ENCODE results near the gene PDPK1.
"Not testable (repeated sequence)": the region's sequence is repeated elsewhere in the genome, so short reads cannot be mapped to it uniquely, and the experiment has no call there.

Gene PDPK1

DNA sequence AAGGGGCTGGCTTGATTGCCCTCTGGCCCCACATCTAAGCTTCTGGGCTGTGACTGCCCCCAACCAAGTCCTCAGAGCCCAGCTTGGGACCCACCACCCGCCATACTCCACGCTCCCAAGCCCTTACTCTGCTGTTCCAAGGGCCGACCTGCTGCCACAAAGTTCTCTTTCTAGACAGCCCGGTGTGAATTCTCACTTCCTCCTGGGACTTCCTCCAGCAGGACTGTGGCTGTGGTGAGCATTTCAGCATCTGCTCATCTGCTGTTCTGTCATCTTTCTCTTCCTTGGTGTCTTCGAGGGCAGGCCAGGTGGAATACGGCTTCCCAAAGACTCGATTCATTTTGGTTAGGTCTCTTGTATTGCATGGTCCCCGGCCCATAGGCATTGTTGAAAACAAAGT is 69.0 kb downstream of the PDPK1 start:
- not testable (repeated sequence) for H3K36me3 ChIP-seq (ENCODE audit: insufficient read depth, low read length); H3K4me3 ChIP-seq (ENCODE audit: low read depth, low read length); H3K27me3 ChIP-seq (ENCODE audit: insufficient read depth, low read length); H2AFZ ChIP-seq (ENCODE audit: low read length, unreplicated experiment); H3K4me1 ChIP-seq (ENCODE audit: control insufficient read depth, insufficient read depth, low read length, unreplicated experiment); H3K27ac ChIP-seq (ENCODE audit: low read depth, low read length)
- H3K79me2 ChIP-seq (ENCODE audit: control insufficient read depth, insufficient read depth, low read length, unreplicated experiment) = peaks cover 38% of the 10 kb centered on the region

DNA sequence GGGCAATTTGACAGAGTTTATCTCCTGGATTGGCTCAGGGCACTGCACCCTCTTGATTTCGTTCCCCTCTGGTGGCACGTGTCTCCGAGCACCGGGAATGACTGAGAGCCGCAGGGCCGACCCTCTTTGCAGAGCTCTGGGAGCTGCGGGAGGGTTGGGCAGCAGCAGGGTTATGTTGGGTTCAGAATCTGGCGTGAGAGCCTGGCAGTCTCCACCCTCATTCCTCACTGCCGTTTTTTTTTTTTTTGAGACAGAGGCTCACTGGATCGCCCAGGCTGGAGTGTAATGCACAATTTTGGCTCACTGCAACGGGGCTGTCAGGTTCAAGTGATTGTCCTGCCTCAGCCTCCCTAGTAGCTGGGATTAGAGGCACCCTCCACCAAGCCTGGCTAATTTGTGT is 71.5 kb downstream of the PDPK1 start:
- H3K27me3 ChIP-seq (ENCODE audit: insufficient read depth, low read length); H3K27ac ChIP-seq (ENCODE audit: low read depth, low read length); H3K4me3 ChIP-seq (ENCODE audit: low read depth, low read length); H3K36me3 ChIP-seq (ENCODE audit: insufficient read depth, low read length); H3K4me1 ChIP-seq (ENCODE audit: control insufficient read depth, insufficient read depth, low read length, unreplicated experiment); H2AFZ ChIP-seq (ENCODE audit: low read length, unreplicated experiment): not testable (repeated sequence)
- peaks cover 35% of the 10 kb centered on the region for H3K79me2 ChIP-seq (ENCODE audit: control insufficient read depth, insufficient read depth, low read length, unreplicated experiment)

DNA sequence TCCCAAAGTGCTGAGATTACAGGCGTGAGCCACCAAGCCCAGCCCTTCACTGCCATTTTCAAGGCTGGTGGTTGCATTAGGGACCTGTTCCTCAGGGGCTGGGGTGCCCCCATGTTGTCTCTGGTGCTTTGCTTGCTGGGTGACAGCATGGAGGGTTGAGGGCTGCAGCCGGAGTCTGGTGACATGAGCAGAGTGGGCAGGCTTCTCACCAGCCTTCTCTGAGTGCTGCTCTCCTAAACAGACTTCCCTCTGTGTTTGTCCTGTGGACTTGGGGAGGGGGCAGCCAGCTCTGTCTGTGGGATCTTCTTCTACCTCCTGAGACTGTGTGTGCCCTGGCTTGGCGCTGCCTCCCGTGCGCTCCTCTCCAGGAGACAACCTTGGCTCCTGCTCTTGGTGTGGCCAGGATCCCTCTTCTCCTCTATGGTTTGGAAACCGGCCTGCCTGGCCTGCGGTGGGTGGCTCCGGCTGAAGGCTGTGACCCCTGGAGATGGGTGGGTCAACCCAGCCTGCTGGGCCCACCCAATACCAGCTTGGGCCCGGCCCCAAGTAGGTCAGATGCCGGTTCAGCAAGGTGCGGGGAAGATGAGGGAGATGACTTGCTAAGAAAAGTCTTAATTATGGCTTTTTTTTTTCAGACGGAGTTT is 72.1 kb downstream of the PDPK1 start:
- Histone ChIP-seq H3K79me2 (ENCODE audit: control insufficient read depth, insufficient read depth, low read length, unreplicated experiment) (peaks cover 34% of the 10 kb centered on the region), H3K27ac (ENCODE audit: low read depth, low read length) (no peak overlapping the region), H3K4me1 (ENCODE audit: control insufficient read depth, insufficient read depth, low read length, unreplicated experiment) (peaks cover 6% of the 10 kb centered on the region), H3K4me3 (ENCODE audit: low read depth, low read length) (no peak overlapping the region), H3K27me3 (ENCODE audit: insufficient read depth, low read length) (no peaks in the 10 kb centered on the region), H3K36me3 (ENCODE audit: insufficient read depth, low read length) (peaks cover 6% of the 10 kb centered on the region; the same call in 1 of the 2 replicates), H2AFZ (ENCODE audit: low read length, unreplicated experiment) (no peak overlapping the region)

DNA sequence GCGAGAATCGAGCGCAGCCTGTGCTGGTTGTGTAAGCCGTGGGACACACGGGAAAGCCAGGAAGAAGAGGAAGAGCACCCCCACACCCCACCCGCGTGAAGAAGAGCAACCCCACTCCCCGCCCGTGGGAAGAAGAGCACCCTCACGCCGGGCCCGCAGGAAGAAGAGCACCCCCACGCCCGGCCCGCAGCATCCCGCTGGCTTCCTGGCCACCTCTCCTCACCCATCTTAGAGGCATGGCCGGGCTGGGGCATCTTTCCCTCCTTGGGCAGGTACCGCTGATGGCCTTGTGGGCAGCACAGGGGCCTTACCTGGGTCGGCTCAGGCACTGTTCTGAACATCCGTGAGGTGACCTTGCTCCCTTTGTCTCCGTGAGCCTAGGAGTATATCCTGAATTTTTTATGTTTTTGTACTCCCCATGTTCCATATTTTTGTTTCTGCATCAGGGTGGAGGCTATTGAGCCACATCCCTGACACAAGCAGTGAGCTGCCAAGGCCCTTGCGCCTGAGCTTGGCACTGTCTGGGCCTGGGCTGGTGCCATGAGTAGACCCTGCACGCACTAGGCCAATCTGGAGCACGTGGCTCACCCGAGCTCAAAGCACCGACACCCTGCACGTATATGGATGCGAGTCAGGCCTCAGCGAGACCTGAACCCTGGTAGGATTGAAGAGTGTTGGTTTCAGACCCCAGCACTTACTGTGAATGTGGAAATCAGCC is 73.1 kb downstream of the PDPK1 start:
- no peak overlapping the region for H2AFZ ChIP-seq (ENCODE audit: low read length, unreplicated experiment)
- H3K27me3 ChIP-seq (ENCODE audit: insufficient read depth, low read length) = no peaks in the 10 kb centered on the region
- peaks cover 25% of the 10 kb centered on the region for H3K79me2 ChIP-seq (ENCODE audit: control insufficient read depth, insufficient read depth, low read length, unreplicated experiment)
- peaks cover 6% of the 10 kb centered on the region; the same call in 1 of the 2 replicates for H3K36me3 ChIP-seq (ENCODE audit: insufficient read depth, low read length)
- no peak overlapping the region for H3K27ac ChIP-seq (ENCODE audit: low read depth, low read length)
- H3K4me1 ChIP-seq (ENCODE audit: control insufficient read depth, insufficient read depth, low read length, unreplicated experiment) = no peaks in the 10 kb centered on the region
- no peak overlapping the region for H3K4me3 ChIP-seq (ENCODE audit: low read depth, low read length)

DNA sequence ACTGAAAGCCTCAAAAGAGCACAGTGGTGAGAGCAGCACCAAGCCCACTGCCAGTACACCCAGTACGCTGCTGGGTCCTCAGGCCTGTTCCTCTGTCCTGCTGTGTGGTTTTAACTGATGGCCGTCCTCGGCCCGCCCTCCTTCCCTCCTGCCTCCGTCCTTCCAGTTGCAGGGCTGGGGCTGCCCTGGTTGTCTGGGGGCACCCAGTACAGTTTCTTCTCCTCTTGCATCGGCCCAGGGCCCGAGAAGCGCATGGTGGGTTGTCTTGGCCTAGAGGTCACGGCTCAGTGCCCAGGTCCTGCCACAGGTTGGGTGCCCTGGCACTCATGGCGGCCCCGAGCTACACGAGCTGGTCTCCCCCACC is 73.7 kb downstream of the PDPK1 start:
- no peaks in the 10 kb centered on the region for H3K4me1 ChIP-seq (ENCODE audit: control insufficient read depth, insufficient read depth, low read length, unreplicated experiment)

DNA sequence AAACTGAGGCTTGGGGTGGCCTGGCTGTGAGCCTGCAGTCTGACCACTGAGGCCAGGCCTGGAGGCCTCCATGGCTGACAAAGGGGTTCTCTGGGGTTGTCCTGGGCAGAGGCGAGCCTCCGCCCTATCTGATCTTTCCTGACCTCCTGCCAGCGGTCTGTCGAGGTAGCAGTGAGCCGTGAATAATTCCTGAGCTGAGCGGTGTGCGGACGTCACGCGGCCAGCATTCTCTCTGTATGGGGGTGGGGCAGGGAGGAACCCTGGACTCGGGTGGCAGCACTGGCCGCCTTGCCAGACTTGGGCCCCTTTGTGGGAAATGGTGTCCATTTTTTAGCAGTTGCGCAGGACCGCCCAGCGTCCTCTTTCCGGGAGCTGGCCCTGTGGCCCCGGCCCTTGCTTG is 74.1 kb downstream of the PDPK1 start:
- not testable (repeated sequence) for H3K27me3 ChIP-seq (ENCODE audit: insufficient read depth, low read length); H2AFZ ChIP-seq (ENCODE audit: low read length, unreplicated experiment); H3K36me3 ChIP-seq (ENCODE audit: insufficient read depth, low read length); H3K27ac ChIP-seq (ENCODE audit: low read depth, low read length); H3K4me3 ChIP-seq (ENCODE audit: low read depth, low read length); H3K4me1 ChIP-seq (ENCODE audit: control insufficient read depth, insufficient read depth, low read length, unreplicated experiment)
- peaks cover 25% of the 10 kb centered on the region for H3K79me2 ChIP-seq (ENCODE audit: control insufficient read depth, insufficient read depth, low read length, unreplicated experiment)

More for the DNA sequence above, 73.7 kb downstream of the PDPK1 start:
- Histone ChIP-seq H3K27ac (ENCODE audit: low read depth, low read length) (no peak overlapping the region), H3K79me2 (ENCODE audit: control insufficient read depth, insufficient read depth, low read length, unreplicated experiment) (peaks cover 25% of the 10 kb centered on the region), H2AFZ (ENCODE audit: low read length, unreplicated experiment) (no peak overlapping the region), H3K36me3 (ENCODE audit: insufficient read depth, low read length) (peaks cover 6% of the 10 kb centered on the region; the same call in 1 of the 2 replicates), H3K27me3 (ENCODE audit: insufficient read depth, low read length) (no peaks in the 10 kb centered on the region), H3K4me3 (ENCODE audit: low read depth, low read length) (no peak overlapping the region)

DNA sequence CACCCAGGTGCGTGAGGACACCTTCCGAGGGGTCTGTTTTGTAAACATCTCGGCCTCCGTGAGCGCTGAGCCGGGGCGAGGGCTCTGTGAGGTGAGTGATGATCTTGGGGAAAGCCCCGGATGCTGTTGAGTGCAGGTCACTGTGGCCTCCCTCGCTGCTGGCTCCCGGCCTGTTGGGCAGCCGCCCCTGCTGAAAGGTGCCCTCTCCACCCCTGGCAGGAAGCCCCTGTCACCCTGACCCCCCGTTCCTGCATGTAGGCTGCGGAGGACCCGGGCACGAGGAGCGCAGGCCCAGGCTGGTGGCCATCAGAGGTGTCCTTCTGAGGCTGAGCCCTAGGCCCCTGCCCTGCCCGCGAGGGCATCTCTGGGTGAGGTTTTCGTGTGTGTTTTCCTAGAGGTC is 75.4 kb downstream of the PDPK1 start:
- H2AFZ ChIP-seq (ENCODE audit: low read length, unreplicated experiment); H3K36me3 ChIP-seq (ENCODE audit: insufficient read depth, low read length); H3K4me3 ChIP-seq (ENCODE audit: low read depth, low read length); H3K27me3 ChIP-seq (ENCODE audit: insufficient read depth, low read length); H3K4me1 ChIP-seq (ENCODE audit: control insufficient read depth, insufficient read depth, low read length, unreplicated experiment); H3K27ac ChIP-seq (ENCODE audit: low read depth, low read length): not testable (repeated sequence)
- H3K79me2 ChIP-seq (ENCODE audit: control insufficient read depth, insufficient read depth, low read length, unreplicated experiment) = peaks cover 17% of the 10 kb centered on the region

DNA sequence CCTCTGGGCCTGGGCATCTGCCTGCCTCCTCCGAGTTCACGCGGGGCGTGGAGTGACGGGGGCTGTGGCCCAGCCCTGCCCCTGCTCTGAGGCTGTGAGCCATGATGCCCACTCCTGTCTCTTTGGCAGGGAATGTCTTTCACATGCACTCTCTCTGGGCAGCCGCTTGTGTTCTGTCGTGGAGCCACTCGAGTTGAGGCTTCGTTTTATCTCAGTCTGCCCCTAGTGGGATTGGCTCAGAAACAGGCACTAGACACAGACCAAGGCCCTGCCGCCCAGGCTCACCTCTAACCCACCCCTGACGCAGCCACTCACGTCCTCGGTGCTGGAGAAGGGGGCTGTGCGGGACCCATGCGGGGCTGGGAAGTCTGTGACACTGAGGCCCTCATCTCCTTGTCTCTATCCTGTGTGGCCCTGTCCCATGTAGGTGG is 77.0 kb downstream of the PDPK1 start:
- Histone ChIP-seq H3K4me1 (ENCODE audit: control insufficient read depth, insufficient read depth, low read length, unreplicated experiment) (no peaks in the 10 kb centered on the region), H3K27ac (ENCODE audit: low read depth, low read length) (no peak overlapping the region), H3K27me3 (ENCODE audit: insufficient read depth, low read length) (no peaks in the 10 kb centered on the region), H2AFZ (ENCODE audit: low read length, unreplicated experiment) (no peak overlapping the region), H3K36me3 (ENCODE audit: insufficient read depth, low read length) (peaks cover 6% of the 10 kb centered on the region; the same call in 1 of the 2 replicates), H3K4me3 (ENCODE audit: low read depth, low read length) (no peak overlapping the region), H3K79me2 (ENCODE audit: control insufficient read depth, insufficient read depth, low read length, unreplicated experiment) (peaks cover 14% of the 10 kb centered on the region)

DNA sequence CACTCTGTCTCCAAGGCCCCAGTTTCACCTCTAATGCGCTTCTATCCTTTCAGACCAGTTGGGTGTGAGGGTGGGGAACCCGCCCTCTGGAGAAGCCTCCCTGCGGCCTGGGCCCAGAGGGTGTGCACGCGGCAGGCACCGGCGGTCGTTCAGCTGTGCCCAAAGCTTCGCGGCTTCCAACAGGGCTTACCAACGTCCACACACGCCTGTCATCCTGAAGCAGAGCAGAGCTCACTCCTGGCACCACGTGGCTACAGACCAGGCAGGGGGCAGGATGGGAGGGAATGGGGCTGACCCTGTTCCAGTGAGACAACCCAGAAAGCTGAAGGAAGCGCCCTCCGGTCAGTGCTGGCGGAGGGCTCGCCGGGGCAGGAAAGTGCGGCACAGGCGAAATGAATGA is 81.1 kb downstream of the PDPK1 start:
- not testable (repeated sequence) for H3K27me3 ChIP-seq (ENCODE audit: insufficient read depth, low read length); H3K79me2 ChIP-seq (ENCODE audit: control insufficient read depth, insufficient read depth, low read length, unreplicated experiment); H3K36me3 ChIP-seq (ENCODE audit: insufficient read depth, low read length); H3K4me1 ChIP-seq (ENCODE audit: control insufficient read depth, insufficient read depth, low read length, unreplicated experiment); H2AFZ ChIP-seq (ENCODE audit: low read length, unreplicated experiment); H3K4me3 ChIP-seq (ENCODE audit: low read depth, low read length); H3K27ac ChIP-seq (ENCODE audit: low read depth, low read length)

DNA sequence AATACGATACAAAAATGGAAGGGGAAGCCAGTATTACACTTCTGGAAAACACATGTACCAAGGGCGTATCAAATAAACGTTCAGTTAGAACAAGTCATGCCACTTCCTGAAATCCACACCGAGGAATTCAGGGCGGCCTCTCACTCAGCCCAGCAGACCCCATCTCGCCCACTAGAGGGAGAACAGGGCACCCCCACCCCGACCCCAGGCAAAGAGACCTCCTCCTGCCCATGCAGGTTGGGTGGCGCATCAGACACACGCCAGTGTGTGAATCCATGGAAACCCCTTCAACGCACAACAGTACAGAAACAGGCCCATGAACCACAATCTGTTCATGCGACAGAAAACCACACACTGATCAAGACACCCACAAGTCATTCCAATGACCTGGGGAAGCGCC is 81.8 kb downstream of the PDPK1 start:
- not testable (repeated sequence) for H2AFZ ChIP-seq (ENCODE audit: low read length, unreplicated experiment); H3K27ac ChIP-seq (ENCODE audit: low read depth, low read length); H3K27me3 ChIP-seq (ENCODE audit: insufficient read depth, low read length); H3K4me1 ChIP-seq (ENCODE audit: control insufficient read depth, insufficient read depth, low read length, unreplicated experiment); H3K79me2 ChIP-seq (ENCODE audit: control insufficient read depth, insufficient read depth, low read length, unreplicated experiment); H3K4me3 ChIP-seq (ENCODE audit: low read depth, low read length); H3K36me3 ChIP-seq (ENCODE audit: insufficient read depth, low read length)

DNA sequence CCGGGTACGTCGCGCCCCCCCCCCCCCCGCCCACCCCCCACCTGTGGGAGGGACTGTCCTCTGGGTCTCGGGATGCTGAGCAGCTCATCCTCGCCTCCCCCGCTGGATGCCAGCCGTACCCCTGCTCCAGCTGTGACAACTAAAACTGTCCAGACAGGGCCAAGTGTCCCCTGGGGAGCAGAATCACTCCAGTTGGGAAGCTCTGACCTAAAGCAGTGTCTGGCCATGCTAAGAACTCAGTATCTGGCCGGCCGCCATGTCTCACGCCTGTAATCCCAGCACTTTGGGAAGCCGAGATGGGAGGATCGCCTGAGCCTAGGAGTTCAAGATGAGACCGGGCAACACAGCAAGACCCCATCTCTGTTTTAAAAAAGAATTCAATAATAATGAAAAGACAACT is 83.0 kb downstream of the PDPK1 start:
- not testable (repeated sequence) for H2AFZ ChIP-seq (ENCODE audit: low read length, unreplicated experiment); H3K27ac ChIP-seq (ENCODE audit: low read depth, low read length); H3K4me1 ChIP-seq (ENCODE audit: control insufficient read depth, insufficient read depth, low read length, unreplicated experiment); H3K4me3 ChIP-seq (ENCODE audit: low read depth, low read length); H3K79me2 ChIP-seq (ENCODE audit: control insufficient read depth, insufficient read depth, low read length, unreplicated experiment); H3K27me3 ChIP-seq (ENCODE audit: insufficient read depth, low read length); H3K36me3 ChIP-seq (ENCODE audit: insufficient read depth, low read length)

All from ACC112 (cell line).